Ishikawa (cell line): ENCODE measurements around the gene HPRT1.

Experiments
- CEBPB ChIP-seq: IDR thresholded peaks from 2 replicates; pipeline ENCODE4 v1.6.1; 2012
- CREB1 ChIP-seq: IDR thresholded peaks from 2 replicates; pipeline ENCODE4 v1.6.1; 2012; ENCODE audit warnings: low read depth
- EGR1 ChIP-seq: IDR thresholded peaks from 2 replicates; pipeline ENCODE4 v1.6.1; 2012
- EP300 ChIP-seq: IDR thresholded peaks from 2 replicates; pipeline ENCODE4 v1.6.1; 2012; ENCODE audit warnings: borderline replicate concordance
- FOXM1 ChIP-seq: IDR thresholded peaks from 2 replicates; pipeline ENCODE4 v1.6.1; 2012; ENCODE audit warnings: low read depth, borderline replicate concordance
- MAX ChIP-seq: IDR thresholded peaks from 2 replicates; pipeline ENCODE4 v1.6.1; 2012
- NFIC ChIP-seq: IDR thresholded peaks from 2 replicates; pipeline ENCODE4 v1.6.1; 2012
- RAD21 ChIP-seq: IDR thresholded peaks from 2 replicates; pipeline ENCODE4 v1.6.1; 2012; ENCODE audit warnings: low read depth
- TAF1 ChIP-seq: IDR thresholded peaks from 2 replicates; pipeline ENCODE4 v1.6.1; 2012; ENCODE audit warnings: low read depth, mild to moderate bottlenecking
- TCF12 ChIP-seq: IDR thresholded peaks from 2 replicates; pipeline ENCODE4 v1.6.1; 2012; ENCODE audit warnings: low read depth
- TEAD4 ChIP-seq: IDR thresholded peaks from 2 replicates; pipeline ENCODE4 v1.6.1; 2012
- USF1 ChIP-seq: IDR thresholded peaks from 2 replicates; pipeline ENCODE4 v1.6.1; 2012
- YY1 ChIP-seq: IDR thresholded peaks from 2 replicates; pipeline ENCODE4 v1.6.1; 2012; ENCODE audit warnings: low read depth
- ZBTB7A ChIP-seq: IDR thresholded peaks from 2 replicates; pipeline ENCODE4 v1.6.1; 2012; ENCODE audit warnings: low read depth
- TF ChIP-seq, protein P1 (sequence below): IDR thresholded peaks from 2 replicates; pipeline ENCODE4 v1.6.1; 2012; ENCODE audit warnings: low read depth, mild to moderate bottlenecking

Gene HPRT1

GRCh38 chrX:134529481-134529880 is 69.5 kb downstream of the HPRT1 start:
- TF ChIP-seq EP300, result no peak
- no peak for TF ChIP-seq EGR1
- TF ChIP-seq TCF12, result no peak
- TF ChIP-seq TAF1, result no peak
- TF ChIP-seq CEBPB, result no peak
- TF ChIP-seq, protein P1, sequence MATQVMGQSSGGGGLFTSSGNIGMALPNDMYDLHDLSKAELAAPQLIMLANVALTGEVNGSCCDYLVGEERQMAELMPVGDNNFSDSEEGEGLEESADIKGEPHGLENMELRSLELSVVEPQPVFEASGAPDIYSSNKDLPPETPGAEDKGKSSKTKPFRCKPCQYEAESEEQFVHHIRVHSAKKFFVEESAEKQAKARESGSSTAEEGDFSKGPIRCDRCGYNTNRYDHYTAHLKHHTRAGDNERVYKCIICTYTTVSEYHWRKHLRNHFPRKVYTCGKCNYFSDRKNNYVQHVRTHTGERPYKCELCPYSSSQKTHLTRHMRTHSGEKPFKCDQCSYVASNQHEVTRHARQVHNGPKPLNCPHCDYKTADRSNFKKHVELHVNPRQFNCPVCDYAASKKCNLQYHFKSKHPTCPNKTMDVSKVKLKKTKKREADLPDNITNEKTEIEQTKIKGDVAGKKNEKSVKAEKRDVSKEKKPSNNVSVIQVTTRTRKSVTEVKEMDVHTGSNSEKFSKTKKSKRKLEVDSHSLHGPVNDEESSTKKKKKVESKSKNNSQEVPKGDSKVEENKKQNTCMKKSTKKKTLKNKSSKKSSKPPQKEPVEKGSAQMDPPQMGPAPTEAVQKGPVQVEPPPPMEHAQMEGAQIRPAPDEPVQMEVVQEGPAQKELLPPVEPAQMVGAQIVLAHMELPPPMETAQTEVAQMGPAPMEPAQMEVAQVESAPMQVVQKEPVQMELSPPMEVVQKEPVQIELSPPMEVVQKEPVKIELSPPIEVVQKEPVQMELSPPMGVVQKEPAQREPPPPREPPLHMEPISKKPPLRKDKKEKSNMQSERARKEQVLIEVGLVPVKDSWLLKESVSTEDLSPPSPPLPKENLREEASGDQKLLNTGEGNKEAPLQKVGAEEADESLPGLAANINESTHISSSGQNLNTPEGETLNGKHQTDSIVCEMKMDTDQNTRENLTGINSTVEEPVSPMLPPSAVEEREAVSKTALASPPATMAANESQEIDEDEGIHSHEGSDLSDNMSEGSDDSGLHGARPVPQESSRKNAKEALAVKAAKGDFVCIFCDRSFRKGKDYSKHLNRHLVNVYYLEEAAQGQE, result no peak
- no peak for TF ChIP-seq CREB1
- TF ChIP-seq YY1, result no peak
- no peak for TF ChIP-seq MAX
- no peak for TF ChIP-seq USF1
- TF ChIP-seq RAD21, result no peak
- TF ChIP-seq NFIC, result no peak
- no peak for TF ChIP-seq FOXM1

DNA sequence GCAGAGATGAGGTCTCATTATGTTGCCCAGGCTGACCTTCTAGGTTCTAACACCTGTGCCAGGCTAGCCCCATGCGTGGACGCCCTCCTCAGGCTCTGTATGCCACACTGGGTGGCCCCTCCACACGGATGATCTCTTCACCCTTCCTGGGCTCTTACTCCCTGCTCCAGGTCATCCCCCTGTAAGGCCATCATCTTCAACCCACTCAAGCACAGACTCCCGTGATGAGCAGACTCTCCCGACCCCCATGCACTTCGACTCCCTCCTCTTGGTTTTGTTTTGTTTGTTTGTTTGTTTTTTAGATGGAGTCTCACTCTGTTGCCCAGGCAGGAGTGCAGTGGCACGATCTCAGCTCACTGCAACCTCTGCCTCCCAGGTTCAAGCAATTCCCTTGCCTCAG is 70.9 kb downstream of the HPRT1 start:
- no peak for TF ChIP-seq ZBTB7A
- TF ChIP-seq EGR1, result no peak
- no peak for TF ChIP-seq RAD21
- no peak for TF ChIP-seq NFIC
- TF ChIP-seq CEBPB, result no peak
- TF ChIP-seq, protein P1, result no peak
- no peak for TF ChIP-seq FOXM1
- TF ChIP-seq YY1, result no peak
- no peak for TF ChIP-seq EP300
- TF ChIP-seq CREB1, result no peak
- no peak for TF ChIP-seq TEAD4
- TF ChIP-seq MAX, result no peak
- no peak for TF ChIP-seq USF1

DNA sequence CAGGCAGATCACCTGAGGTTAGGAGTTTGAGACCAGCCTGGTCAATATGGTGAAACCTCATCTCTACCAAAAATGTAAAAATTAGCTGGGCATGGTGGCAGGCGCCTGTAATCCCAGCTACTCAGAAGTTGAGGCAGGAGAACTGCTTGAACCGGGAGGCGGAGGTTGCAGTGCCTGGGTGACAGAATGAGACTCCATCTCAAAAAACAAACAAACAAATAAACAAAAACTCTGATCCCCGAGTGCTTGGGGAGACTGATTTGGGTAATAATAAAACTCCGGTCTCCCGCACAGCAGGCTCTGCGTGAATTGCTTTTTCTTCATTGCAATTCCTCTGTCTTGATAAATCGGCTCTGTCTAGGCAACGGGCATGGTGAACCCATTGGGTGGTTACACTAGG is 73.4 kb downstream of the HPRT1 start:
- TF ChIP-seq CEBPB (no peak), MAX (no peak), EP300 (no peak), NFIC (no peak), USF1 (no peak), TEAD4 (no peak), ZBTB7A (no peak), YY1 (no peak), RAD21 (no peak), CREB1 (no peak), FOXM1 (no peak), TAF1 (no peak), TCF12 (no peak), EGR1 (no peak)
- TF ChIP-seq, protein P1, result no peak

DNA sequence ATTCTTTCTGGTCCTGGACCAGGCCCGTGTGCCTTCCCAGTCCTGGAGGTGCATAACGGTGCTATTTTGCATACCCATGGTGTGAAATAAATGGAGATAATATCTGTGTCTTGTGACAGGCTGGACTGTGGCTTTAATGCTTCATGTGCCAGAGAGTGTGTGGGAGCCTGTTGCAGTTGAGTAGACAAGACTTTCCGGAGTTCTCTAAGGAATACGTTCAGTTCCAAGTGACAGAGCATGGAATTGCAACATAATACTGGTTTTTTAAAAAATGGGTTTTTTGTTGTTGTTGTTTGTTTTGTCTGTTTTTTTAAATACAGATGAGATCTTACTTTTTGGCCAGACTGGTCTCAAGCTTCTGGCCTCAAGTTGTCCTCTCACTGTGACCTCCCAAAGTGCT is 74.0 kb downstream of the HPRT1 start:
- TF ChIP-seq CEBPB, result 0 out of 2 replicates have a peak, but pooled peaks have one; percentile 35
- TF ChIP-seq, protein P1, result no peak
- no peak for TF ChIP-seq TEAD4
- TF ChIP-seq MAX, result no peak
